ENCODE measurements around the gene ZFP36L2.

The ZFP36L2 gene

GRCh38 chr2:43246641-43247040 lies 20.2 kb upstream of the ZFP36L2 start:
- no peak for FAIRE-seq

GRCh38 chr2:43241558-43241957 lies 15.2 kb upstream of the ZFP36L2 start:
- FAIRE-seq, result no peak

DNA sequence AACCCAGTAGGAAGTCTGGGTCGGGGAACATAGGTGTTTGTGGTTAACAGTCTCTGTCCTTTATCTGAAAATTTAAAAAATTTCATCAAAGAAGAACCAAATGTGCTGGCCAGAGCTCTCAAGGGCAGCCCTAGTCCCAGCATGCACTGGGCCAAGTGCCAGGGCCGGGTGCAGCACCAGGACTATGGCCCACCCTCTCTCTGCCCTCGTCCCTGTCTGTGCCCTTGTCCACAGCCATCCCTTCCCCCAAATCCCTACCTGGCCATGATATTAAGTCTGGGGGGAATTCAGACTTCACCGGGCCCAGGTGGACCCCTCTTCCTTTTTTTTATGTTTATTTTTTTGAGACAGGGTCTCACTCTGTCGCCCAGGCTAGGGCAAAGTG lies 14.4 kb upstream of the ZFP36L2 start:
- FAIRE-seq, result no peak

DNA sequence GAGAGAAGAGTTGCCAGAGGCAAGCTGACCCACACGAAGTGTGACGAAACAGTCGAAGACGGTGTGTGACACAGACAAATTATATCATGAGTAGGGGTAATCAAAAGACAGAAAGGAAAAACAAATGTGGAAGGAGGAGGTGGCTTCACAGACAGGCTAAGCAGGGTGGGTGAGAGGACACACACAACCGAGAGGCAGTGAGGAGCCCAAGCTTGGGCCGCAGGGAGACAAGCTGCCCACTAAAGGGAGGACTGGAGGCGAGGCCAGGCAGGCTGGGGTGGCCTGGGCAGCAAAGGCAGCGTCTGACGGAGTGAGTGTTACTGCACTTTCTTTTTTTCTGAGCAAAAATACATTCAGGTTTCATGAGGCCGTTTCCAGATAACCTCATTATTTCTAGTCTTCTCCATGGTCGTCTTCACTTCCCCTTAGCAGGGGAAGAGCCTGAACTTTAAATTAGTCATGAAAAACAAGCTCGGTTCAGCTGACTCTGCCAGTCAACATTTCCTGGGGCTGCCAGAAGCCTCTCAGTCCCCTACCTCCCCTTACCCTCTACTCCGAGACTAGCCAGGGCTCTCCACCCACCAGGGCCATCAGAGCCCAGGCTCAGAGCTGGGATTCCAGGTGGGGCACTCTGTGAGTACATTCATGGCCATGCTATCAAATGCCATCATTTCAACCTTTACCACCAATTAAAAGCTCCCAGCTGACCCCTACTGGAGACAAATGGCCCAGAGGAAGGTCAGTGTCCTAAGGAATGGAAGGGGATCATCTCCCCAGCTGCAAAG lies 13.8 kb upstream of the ZFP36L2 start:
- no peak for FAIRE-seq

DNA sequence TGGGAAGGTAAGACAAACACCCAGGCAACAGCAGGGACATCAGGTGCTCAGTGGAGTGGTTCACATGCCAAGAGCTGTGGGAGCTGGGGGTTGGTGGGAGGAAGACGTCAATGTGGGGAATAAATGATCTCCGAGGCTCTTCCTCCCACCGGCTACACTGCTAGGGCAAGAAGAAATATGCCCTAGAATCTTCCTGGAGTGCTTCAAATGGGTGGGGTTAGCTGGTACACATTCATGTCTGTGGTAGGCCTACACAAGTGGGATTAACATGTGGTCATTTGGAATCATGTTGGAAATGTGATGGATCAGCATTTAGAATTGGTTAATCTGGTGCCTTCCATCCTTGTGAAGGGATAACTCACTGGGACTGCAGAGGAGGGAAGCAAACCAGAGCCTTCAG lies 12.4 kb upstream of the ZFP36L2 start:
- FAIRE-seq, result no peak

GRCh38 chr2:43238176-43238575 lies 11.8 kb upstream of the ZFP36L2 start:
- FAIRE-seq, result no peak

- FAIRE-seq, result no peak
Observed at GRCh38 chr2:43233218-43234212, 7.1 kb upstream of the ZFP36L2 start.

DNA sequence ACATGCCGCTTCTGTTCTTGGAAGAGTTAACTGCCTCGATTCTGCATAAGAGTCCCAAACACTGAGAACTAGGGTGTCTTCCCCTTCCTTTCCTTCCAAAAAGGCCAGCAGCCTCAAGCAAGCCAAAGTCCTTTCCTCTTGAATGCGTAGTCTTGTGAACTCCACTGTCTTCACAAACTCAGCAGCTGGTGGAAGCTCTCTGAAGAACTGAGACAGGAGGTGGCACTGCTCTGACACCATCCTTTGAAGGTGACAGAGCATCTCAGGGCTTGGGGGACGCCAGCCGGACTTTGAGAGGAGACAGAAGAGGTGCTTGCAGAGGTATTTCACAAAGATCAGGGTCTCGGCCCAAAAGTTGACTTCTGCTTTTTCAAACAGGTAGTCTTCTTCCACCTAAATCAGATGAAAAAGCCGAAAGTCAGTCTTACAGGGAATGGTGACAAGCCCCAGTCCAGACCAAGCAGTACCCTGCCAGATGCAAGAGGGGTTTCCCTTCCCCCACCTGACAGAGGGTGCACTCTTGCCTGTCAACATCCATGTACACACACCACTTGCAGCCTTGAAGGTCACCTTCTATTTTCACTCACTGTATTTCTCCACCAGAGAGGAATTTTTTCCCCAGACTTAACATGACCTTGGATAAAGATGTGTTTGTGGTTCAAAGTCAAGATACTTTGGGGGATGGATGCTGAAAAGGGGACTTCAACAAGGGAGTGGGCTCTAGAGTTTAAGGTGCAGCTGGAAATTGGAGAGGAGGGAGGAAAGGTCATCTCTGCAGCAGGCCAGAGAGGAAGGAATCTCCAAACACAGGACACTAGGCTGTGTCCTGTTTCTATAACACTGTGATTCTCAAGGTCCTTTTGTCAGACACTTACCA lies 4.8 kb upstream of the ZFP36L2 start:
- FAIRE-seq, result no peak

- no peak for FAIRE-seq
Observed at GRCh38 chr2:43230351-43230885, 4.0 kb upstream of the ZFP36L2 start.

DNA sequence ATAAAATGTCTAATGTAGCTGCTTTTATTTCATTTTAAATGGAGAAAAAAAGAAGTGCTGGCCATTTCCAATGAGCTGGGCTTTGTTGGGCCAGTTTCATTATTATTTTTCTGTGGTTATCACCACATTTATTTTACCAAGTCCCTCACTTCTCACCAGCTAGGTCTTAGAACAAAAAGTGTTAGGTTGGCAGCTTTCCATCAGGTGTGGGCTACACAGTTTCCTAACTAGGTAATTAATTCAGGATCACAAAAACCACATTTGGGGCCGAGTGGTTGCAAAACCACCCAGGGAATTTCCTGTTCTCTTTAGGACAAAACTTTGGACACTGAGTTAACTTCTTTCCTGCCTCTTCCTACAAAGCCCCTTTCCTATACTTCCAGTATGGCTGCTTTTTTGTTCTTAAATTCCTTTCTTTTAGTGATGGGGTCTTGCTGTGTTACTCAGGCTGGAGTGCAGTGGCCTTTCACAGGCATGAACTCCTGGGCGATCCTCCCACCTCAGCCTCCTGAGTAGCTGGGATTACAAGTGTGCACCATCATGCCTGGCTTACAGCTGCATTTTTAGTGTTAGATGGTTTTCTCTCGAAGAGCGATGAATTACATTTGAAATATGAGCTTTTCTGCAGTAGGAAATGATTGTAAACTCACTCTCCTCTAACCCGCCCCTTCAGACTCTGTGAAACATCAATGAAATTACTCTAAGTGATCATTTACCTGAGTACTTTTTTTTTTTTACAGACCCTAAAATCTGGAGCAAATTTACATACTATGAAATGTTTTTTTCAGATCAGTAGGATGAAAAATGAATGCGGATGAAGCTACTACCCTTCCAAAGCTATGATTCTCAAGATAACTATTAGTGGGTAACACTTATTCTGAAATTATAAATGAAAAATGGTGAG lies 2.6 kb upstream of the ZFP36L2 start:
- FAIRE-seq, result peak; percentile 59

DNA sequence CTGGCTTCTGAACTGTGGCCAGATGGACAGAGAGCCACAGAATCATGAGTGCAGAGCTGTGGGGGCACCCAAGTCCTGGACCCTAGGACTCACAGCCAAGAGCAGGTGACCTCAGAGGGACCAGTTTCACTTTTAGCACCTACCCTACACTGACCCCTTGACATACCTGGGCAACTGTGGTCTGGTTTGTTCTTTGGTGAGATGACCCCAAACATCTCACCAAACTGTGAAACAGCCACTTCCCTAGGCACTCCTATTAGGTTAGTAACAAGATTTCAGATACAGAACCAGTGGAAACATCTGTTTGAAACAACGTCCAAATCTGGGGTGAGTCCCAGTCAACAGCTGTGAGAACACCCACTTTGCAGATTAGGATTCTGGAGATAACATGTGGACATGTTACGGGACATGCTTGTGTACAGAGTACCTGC lies 1.9 kb upstream of the ZFP36L2 start:
- FAIRE-seq, result no peak

GRCh38 chr2:43227830-43228281 lies 1.4 kb upstream of the ZFP36L2 start:
- no peak for FAIRE-seq

DNA sequence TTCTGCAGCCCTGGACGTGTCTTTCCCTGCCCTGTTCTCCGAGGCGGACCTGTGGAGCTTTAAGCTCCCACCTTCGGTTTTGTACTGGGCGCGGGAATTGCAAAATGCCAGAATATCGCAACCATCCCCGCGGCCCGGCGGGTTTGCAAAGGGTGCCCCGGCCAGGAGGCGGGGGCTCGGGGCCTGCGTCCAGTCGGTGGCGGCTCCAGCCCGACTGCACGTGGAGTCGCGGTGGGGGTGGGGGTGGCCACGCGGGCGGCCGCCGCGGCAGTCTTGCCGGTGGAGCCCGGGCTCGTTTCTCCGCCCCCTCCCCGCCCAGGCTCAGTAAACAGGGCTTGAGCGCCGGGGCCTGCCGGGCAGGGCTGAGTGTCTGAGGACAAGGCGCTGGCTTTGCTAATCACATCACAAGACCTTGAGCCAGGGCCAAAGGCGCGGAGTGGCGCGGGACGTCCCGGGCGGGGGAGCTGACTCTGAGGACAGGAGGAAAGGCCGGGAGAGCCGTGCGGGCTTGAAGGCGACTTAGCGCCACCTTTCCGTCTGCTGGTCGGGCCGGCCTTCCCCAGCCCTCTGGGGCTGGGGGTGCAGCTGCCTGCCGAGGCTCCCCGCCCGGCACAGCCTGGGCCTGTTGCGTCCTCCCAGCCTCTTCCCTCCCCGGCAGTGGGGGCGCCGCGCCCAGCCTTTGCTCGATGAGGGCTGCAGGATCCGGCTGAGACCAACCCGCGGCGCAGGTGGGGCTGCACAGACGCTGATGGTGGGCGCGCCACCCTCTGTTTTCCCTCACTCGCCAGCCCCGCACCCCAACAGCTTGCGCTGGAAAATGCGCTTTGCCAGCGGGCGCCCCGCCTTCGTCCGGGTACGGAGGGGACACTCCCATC lies 786 bp upstream of the ZFP36L2 start:
- FAIRE-seq, result no peak

- FAIRE-seq, result no peak
Observed at GRCh38 chr2:43225788-43226557, 433 bp downstream of the ZFP36L2 start.

- FAIRE-seq, result no peak
Observed at GRCh38 chr2:43225093-43225787, 1.2 kb downstream of the ZFP36L2 start.

- no peak for FAIRE-seq
Observed at GRCh38 chr2:43224571-43225092, 1.8 kb downstream of the ZFP36L2 start.

DNA sequence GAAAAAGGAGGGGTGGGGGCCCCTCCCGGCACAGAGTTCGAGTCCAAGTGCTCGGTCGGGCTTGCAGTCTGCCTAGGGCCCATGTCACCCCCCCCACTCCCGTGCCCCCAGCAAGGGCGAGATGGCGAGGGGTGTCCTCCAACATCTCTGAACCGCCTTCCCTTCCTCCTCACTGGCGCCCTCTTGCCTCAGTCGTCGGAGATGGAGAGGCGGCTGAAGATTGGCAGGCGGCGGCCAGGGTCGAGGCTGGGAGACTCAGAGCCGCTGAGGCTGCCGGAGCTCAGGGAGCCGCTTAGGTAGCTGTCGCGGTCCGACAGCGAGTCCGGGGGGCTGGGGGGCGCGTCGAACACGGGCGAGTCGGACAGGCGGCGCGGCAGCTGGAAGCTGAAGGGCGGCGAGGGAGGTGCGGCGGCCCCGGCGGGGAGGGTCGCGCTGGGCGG lies 2.3 kb downstream of the ZFP36L2 start:
- FAIRE-seq, result no peak

DNA sequence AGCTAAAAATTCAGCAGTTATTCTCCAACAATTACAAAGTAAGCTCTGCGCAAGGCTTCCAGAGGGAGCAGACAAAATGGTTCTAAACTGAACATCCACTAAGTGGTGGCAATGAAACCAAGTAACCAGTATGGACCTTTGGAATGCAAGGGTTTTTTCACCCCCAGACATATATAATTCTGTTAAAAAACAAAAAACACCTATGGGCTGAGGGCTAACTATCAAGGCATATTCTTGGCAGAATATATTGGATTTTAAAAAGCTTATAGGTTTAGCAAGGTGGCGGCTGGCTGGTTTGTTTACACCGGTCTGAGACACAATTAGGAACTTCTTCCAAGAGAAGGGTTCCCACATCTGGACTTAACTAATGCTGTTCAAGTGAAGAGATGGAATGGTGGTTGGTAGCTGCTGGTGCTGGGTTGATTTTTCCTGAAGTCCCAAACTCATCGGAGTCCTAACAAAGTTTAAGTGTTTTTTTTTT lies 2.8 kb downstream of the ZFP36L2 start:
- no peak for FAIRE-seq

Measured in A204.1 (cell line).